ENCODE measurements around the gene LENG1. TPM values are rescaled to one million over a fixed set of nuclear protein-coding genes. Genes with fewer than 3 reads are reported as not detected.
A peak's percentile ranks its signal among the peaks of the same experiment; 100 is the strongest.

The LENG1 gene
- total RNA-seq, 1 donor from 2014 or later: 7.2 TPM

DNA sequence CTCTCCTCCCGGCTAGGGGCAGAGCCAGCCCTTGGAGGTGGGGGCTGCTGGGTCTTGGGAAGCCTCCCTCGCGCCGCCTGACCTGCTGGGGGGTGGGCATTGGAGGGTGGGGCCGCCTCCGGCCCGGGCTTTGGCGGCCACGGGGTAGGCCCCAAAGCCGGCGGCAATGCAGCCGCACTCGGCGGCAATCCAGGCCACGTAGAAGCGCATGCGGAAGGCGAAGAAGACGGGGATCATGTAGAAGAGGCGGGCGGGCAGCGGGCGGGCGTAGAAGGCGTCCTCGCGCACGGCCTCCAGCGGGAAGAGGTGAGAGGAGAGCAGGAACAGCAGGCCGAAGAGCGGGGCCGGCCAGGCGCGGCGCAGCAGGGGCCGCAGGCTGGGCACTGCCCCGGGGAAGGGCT, 21.2 kb upstream of the LENG1 start:
- Mint-ChIP-seq H3K4me1 (ENCODE audit: low read depth) (peaks cover 2% of the 10 kb centered on the region), H3K27ac (no peak overlapping the region), H3K4me3 (ENCODE audit: low read depth) (no peak overlapping the region), H3K27me3 (no peaks in the 10 kb centered on the region), H3K9me3 (ENCODE audit: low read depth) (no peaks in the 10 kb centered on the region), H3K36me3 (ENCODE audit: insufficient read depth) (peaks cover 15% of the 10 kb centered on the region)
- TF ChIP-seq, protein P1, sequence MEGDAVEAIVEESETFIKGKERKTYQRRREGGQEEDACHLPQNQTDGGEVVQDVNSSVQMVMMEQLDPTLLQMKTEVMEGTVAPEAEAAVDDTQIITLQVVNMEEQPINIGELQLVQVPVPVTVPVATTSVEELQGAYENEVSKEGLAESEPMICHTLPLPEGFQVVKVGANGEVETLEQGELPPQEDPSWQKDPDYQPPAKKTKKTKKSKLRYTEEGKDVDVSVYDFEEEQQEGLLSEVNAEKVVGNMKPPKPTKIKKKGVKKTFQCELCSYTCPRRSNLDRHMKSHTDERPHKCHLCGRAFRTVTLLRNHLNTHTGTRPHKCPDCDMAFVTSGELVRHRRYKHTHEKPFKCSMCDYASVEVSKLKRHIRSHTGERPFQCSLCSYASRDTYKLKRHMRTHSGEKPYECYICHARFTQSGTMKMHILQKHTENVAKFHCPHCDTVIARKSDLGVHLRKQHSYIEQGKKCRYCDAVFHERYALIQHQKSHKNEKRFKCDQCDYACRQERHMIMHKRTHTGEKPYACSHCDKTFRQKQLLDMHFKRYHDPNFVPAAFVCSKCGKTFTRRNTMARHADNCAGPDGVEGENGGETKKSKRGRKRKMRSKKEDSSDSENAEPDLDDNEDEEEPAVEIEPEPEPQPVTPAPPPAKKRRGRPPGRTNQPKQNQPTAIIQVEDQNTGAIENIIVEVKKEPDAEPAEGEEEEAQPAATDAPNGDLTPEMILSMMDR (IDR thresholded peaks at IDR 0.05; ENCODE audit: unreplicated experiment): no peak
- DNase-seq (ENCODE audit: low spot score, unreplicated experiment): no peak

GRCh38 chr19:54179921-54180461, 20.5 kb upstream of the LENG1 start:
- no peaks in the 10 kb centered on the region for H3K27me3 Mint-ChIP-seq
- DNase-seq (ENCODE audit: low spot score, unreplicated experiment): peak; percentile 59
- H3K27ac Mint-ChIP-seq: peak overlapping the region; percentile 24
- H3K4me1 Mint-ChIP-seq (ENCODE audit: low read depth): peaks cover 2% of the 10 kb centered on the region
- H3K4me3 Mint-ChIP-seq (ENCODE audit: low read depth): no peak overlapping the region
- H3K36me3 Mint-ChIP-seq (ENCODE audit: insufficient read depth): peaks cover 13% of the 10 kb centered on the region
- H3K9me3 Mint-ChIP-seq (ENCODE audit: low read depth): no peaks in the 10 kb centered on the region
- TF ChIP-seq, protein P1 (IDR thresholded peaks at IDR 0.05; ENCODE audit: unreplicated experiment): peak; percentile 61

- H3K9me3 Mint-ChIP-seq (ENCODE audit: low read depth): no peaks in the 10 kb centered on the region
- peak overlapping the region; percentile 24 for H3K27ac Mint-ChIP-seq
- H3K4me1 Mint-ChIP-seq (ENCODE audit: low read depth): peaks cover 2% of the 10 kb centered on the region
- no peaks in the 10 kb centered on the region for H3K27me3 Mint-ChIP-seq
- H3K4me3 Mint-ChIP-seq (ENCODE audit: low read depth): no peak overlapping the region
- H3K36me3 Mint-ChIP-seq (ENCODE audit: insufficient read depth): peaks cover 13% of the 10 kb centered on the region
- TF ChIP-seq, protein P1 (IDR thresholded peaks at IDR 0.05; ENCODE audit: unreplicated experiment): no peak
- no peak for DNase-seq (ENCODE audit: low spot score, unreplicated experiment)
These were observed 19.8 kb upstream of the LENG1 start for GRCh38 chr19:54179262-54179852.

DNA sequence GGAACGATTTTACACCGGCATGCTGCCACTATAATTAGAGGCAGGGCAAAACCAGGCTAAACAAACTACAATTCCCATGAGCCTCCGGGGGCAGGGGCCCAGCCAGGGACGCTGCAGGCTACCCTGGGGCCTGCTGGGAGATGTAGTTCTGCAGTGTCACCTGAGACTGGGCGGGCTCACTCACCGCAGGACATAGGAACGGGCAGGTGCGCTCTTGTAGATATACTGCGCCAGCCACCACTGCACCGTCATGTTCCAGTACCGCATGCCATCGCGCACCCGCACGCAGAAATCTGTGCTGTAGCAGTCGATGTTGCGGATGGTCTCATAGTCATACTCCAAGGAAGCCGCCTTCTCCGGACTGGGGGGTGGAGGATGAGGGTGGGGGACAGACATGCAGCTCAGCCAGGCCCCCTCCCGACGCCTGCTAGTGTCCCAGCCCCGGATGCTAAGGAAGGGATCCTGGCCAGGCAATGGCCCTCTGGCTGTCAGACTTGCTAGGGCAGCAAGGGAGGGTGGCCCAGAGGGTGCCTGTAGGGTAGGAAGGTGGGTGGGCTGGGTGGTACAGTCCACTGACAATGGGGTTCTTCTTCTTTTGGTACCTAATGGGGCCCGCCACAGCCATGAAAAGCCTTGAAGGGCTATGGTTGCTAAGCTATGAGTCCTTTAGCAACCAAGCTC, 19.2 kb upstream of the LENG1 start:
- no peak overlapping the region for H3K4me3 Mint-ChIP-seq (ENCODE audit: low read depth)
- no peaks in the 10 kb centered on the region for H3K9me3 Mint-ChIP-seq (ENCODE audit: low read depth)
- H3K27me3 Mint-ChIP-seq: no peaks in the 10 kb centered on the region
- peaks cover 2% of the 10 kb centered on the region for H3K4me1 Mint-ChIP-seq (ENCODE audit: low read depth)
- TF ChIP-seq, protein P1 (IDR thresholded peaks at IDR 0.05; ENCODE audit: unreplicated experiment): no peak
- H3K36me3 Mint-ChIP-seq (ENCODE audit: insufficient read depth): peaks cover 12% of the 10 kb centered on the region
- DNase-seq (ENCODE audit: low spot score, unreplicated experiment): no peak
- H3K27ac Mint-ChIP-seq: no peak overlapping the region

DNA sequence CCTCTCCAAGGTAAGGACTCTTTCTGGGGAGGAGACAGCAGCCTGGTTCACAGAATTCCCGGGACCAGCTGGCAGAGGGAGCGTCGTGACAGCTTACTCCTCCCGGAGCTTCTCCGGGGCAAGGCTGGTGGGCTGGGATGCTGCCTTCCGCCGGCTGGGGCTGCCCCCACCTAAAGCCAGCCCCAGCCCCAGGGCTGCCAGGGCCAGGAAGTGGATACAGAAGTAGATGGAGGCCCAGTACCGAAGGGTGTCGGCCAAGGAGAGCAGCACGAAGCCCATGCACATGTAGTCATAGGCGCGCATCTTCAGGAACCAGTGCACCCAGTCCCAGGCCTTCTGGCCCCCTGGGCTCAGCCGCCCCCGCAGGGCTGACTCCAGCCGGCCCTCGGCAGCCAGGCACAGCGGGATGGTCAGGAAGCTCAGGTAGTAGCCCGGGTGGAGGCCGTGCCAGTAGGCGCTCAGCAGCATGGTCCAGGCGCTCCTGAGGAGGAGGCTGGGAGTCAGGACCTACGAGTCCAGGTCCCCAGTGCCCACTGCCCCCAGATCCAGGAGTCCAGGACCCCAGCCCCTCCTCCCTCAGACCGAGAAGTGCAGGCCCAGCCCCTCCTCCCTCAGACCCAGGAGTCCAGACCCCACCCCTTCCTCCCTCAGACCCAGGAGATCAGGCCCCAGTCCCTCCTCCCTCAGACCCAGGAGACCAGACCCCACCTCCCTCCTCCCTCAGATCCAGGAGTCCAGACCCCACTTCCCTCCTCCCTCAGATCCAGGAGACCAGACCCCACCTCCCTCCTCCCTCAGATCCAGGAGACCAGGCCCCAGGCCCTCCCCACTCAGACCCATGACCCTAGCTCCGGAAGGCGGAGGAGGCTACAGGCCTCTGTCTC, 14.7 kb upstream of the LENG1 start:
- H3K4me3 Mint-ChIP-seq (ENCODE audit: low read depth): no peak overlapping the region
- H3K36me3 Mint-ChIP-seq (ENCODE audit: insufficient read depth): peaks cover 12% of the 10 kb centered on the region
- no peaks in the 10 kb centered on the region for H3K9me3 Mint-ChIP-seq (ENCODE audit: low read depth)
- H3K27ac Mint-ChIP-seq: peak overlapping the region; percentile 64
- DNase-seq (ENCODE audit: low spot score, unreplicated experiment): no peak
- H3K4me1 Mint-ChIP-seq (ENCODE audit: low read depth): peaks cover 11% of the 10 kb centered on the region
- TF ChIP-seq, protein P1 (IDR thresholded peaks at IDR 0.05; ENCODE audit: unreplicated experiment): no peak
- H3K27me3 Mint-ChIP-seq: no peaks in the 10 kb centered on the region

Data from progenitor cell of endocrine pancreas (in vitro differentiated cells).